ENCODE measurements around the gene CYBA.

The CYBA gene

GRCh38 chr16:88642881-88643643 is 7.8 kb downstream of the CYBA start:
- DNase-seq, result no peak

DNA sequence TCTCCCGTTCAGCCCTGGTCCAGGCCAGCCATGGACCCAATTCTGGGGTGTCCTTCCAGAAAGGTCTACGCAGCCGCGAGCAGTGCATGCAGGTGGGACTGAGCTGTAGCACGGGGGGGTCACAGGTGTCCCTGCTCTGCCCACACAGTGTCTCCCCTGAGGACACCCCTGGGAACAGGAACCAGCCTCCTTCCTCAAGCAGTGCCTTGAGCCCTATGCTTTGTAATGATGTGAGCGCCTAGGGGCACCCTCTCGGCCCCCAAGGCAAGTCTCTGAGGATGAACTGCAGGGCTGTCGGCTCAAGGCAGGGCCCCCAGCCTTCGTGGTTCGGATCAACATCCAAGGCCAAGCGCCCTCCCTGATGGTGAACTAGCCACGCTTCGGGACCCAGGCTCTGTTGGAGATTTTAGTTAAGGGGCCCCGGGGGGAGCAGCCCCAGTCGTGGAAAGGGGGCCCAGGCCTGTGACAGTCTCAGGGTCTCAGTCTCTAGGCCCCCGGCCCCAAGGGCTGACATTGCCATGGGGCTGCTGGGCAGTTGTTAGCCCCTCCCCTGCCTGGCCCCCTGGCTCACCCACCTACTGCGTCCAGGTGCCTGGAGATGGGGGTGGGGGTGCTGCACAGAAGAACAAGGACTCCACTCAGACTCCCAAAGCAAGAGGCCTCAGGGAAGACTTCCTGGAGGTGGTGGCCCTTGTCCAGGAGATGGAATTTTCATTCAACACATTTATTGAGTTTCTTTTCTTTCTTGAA is 10.2 kb downstream of the CYBA start:
- no peak for DNase-seq

GRCh38 chr16:88640039-88640495 is 10.8 kb downstream of the CYBA start:
- DNase-seq, result no peak

GRCh38 chr16:88639231-88640038 is 11.4 kb downstream of the CYBA start:
- no peak for DNase-seq

DNA sequence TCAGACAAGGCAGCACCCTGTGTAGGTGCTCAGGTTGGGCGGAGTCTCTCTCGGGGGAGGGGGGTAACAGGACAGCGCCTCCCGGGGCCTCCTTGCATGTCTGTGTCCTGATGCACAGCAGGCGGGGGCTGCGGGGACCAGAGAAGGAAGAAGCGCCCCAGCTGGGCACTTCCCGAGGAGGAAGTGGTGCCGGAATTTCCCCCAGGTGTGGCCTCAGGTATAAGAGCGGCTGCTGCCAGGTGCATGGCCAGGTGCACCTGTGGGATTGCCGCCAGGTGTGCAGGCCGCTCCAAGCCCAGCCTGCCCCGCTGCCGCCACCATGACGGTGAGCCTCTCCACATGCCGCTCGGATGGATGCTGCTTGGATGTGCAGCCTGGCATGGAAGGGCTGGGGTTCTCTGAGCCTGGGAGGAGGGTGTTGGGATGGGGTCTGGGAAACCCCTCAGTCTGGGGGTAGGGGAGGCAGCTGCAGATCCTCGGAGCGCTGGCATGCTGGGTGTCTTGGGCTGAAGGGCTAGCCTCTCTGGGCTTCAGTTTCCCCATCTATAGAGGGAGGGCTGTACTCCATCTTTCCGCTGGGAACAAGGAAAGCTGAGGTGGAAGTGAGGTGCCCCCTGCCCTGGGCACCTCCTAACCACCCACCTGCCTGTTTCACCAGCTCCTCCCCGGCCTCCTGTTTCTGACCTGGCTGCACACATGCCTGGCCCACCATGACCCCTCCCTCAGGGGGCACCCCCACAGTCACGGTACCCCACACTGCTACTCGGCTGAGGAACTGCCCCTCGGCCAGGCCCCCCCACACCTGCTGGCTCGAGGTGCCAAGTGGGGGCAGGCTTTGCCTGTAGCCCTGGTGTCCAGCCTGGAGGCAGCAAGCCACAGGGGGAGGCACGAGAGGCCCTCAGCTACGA is 12.3 kb downstream of the CYBA start, which contains the start of gene IL17C:
Gene IL17C, plus strand, starts transcription at position 250 of the 908 bp plus-strand sequence. Its CDS starts 70 bp downstream, at position 320.
- no peak for DNase-seq

DNA sequence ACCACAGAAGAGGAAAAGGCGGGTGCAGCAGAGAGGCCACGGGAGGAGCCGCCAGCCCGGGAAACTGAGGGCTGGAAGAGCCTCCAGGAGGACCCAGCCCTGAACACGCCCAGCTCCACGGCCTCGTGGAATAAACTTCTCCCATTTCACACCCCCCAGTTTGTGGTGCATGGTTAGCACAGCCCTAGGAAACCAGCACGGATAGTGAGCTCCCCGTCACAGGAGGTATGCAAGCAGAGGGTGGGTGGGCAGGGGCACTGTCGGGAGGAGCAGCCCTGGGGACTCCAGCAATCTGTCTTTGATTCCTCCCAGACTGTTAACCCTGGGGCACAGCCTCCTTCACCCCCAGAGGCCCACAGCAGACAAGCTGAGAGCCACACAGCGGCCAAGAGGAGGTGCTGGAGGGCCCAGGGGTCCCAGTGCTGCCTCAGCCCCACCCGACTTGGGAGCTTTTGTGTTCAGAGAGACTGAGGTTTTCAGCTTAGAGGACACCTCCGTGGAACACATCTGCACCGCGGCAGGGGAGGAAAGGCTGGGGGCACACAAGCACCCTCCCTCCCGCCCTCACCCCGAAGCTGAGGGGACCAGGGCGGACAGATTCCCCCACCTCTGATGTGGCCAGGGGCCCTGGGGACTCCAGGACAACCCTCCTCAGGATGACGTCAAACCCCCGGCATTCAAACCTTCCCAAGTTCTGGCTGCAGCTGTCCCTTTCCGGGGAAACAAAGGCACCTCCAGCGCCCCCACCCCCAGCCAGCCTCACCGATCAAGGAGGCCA is 14.2 kb downstream of the CYBA start:
- DNase-seq, result no peak

DNA sequence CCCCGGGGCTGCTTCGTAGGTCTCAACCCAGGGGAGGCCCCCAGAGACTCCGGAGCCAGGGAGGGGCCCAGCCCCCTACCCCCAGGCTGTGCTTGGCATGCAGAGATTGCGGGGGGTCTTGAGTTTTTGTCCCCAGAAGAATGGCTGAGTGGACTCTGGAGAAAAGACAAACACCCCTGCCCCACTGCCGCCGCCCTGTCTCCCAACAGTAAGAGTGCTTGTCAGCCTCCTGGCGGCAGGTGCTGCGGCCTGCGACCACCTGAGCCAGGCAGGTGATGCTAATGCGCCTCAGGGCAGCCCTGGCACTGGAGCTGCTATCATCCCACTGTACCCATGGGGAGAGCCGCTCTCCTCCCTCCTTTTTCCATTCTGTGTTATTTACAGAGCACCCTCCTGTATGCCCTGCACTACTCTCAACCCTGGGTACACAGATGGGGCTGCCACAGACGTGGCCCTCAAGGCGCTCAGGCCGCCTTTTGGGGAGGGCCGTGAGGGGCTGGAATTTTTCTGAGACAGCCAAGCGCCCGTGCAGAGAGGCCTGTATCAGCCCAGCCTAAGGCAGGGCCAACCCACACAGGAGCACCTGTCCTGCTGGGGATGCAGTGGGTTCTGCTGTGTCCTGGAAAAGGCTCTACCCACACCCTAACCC is 15.1 kb downstream of the CYBA start:
- no peak for DNase-seq

- DNase-seq, result no peak
These were observed 15.7 kb downstream of the CYBA start for GRCh38 chr16:88634994-88635670.

DNA sequence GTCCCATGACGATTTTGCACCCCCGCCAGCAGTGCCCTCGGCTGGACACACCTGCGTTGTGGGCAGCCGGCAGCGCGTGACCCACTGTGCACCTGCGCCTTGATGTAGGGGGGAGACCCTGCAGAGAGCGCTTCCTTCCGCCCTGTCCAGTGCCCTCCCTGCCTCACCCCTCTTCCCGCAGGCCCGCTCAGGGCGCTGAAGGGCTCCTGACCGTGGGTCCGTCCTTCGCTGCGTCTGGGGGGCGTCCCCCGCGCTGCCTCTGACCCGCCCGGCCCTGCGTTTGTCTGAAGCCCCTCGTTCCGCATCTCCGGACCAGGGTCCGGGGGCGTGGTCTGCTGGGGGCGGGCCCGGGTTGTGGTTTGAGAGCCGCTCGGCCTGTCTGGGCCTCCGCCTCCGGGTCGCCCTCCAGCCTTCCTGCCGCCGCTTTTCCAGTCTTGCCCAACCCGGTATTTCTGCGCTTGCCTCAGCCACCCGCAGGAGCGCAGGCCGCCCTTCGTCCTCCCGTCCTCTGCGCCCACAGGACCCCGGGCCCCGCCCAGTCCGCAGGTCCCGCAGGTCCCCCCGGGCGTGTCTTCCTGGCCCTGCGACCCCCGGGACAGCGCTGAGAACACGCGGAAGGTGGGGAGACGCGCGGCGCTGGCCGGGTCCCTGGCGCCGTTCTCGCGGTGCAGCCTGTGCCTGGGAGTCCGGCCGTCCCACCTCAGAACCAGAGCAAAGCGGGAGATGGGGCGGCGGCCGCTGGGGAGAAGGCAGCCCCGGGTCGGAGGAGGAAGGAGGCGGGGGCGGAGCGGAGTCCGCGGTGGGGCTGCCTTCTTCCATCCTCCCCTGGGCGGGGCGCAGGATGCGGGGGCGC is 16.5 kb downstream of the CYBA start:
- DNase-seq, result no peak

DNA sequence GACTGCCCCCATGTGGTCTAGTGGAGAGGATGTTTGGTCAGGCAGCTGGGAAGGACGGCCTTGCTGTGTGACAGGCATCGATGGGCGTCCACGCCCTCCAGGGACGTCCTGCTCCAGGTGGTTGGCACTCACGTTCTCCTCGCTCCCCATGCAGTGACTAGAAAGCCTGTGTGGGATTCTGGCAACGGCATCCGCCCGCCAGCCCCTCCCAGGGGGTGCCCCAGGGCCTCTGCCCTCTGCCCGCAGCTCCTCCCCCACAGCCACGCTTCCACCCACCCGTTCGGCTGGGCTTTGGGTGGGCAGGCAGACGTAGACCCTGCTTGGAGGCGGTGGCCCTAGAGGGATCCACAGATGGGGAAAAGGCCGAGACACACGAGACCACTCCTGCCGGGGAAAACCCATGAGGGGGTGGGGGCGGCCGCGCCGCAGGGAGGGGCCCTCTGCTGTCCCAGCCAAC is 17.1 kb downstream of the CYBA start:
- DNase-seq, result no peak

DNA sequence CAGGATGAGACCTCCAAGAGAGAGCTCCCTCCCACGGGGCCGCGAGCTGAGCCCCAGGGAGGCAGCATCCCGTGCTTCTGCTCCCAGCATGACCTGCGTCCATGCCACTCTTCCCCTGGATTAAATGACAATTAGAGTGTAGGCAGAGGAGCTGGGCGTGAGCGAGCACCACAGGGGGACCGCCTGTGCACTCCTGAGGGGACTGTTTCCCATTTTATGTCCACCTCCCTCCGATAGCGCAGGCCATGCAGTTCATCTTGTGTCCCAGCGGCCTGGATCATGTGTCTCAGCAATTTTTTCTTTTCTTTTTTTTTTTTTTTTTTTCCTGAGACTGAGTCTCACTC is 18.3 kb downstream of the CYBA start:
- DNase-seq, result no peak

GRCh38 chr16:88631920-88632586 is 18.8 kb downstream of the CYBA start:
- DNase-seq, result no peak

GRCh38 chr16:88631384-88631783 is 19.5 kb downstream of the CYBA start:
- no peak for DNase-seq

GRCh38 chr16:88630941-88631340 is 19.9 kb downstream of the CYBA start:
- DNase-seq, result no peak

GRCh38 chr16:88630433-88630832 is 20.4 kb downstream of the CYBA start:
- no peak for DNase-seq

- DNase-seq, result no peak
These were observed 21.0 kb downstream of the CYBA start for GRCh38 chr16:88629835-88630234.

DNA sequence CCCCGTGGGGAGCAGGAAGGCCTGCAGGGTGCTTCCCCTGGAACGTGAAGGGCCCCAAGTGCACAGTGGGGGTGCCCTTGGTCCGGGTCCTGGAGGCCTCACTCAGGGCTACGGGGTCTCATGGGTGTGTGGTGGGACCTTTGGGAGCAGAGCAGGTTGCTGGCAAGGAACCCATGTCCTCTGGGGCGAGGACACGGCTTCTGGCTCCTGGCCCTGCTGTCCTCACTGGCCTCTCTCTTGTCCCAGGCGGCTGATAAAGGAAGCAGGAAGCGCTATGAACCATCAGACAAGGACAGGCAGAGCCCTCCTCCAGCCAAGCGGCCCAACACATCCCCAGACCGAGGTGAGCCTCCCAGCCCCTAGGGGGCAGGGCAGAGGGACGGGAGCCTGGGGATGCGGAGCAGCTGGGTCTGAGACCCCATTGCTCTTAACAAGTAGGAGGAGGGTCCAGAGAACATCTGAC is 22.3 kb downstream of the CYBA start:
- DNase-seq, result no peak
